Nephron progenitor cell (in vitro differentiated cells): ENCODE data around the gene GLIPR2.

ENCODE experiments used
- DNase-seq: peaks from one replicate; pipeline ENCODE4 v3.0.0; 2021
- H3K27ac Mint-ChIP-seq: 2 replicates; pipeline ENCODE4 v1.8.0; 2021; ENCODE audit warnings: mild to moderate bottlenecking, moderate library complexity, mixed read lengths
- H3K27me3 Mint-ChIP-seq: 2 replicates; pipeline ENCODE4 v1.8.0; 2021; ENCODE audit warnings: mild to moderate bottlenecking, low read depth, mixed read lengths; ENCODE audit not compliant: poor library complexity
- H3K36me3 Mint-ChIP-seq: 2 replicates; pipeline ENCODE4 v1.8.0; 2021; ENCODE audit warnings: low read depth, mixed read lengths
- H3K4me1 Mint-ChIP-seq: 2 replicates; pipeline ENCODE4 v1.8.0; 2021; ENCODE audit warnings: mixed read lengths
- H3K4me3 Mint-ChIP-seq: 2 replicates; pipeline ENCODE4 v1.8.0; 2021; ENCODE audit warnings: mild to moderate bottlenecking, moderate library complexity, mixed read lengths
- H3K9me3 Mint-ChIP-seq: 2 replicates; pipeline ENCODE4 v1.8.0; 2021; ENCODE audit warnings: mild to moderate bottlenecking, moderate library complexity, mixed read lengths
- CTCF ChIP-seq: fragments of 200-600 bp; sonication (generic); IDR thresholded peaks from 2 replicates; pipeline ENCODE4 v1.5.0; 2021; ENCODE audit warnings: antibody characterized with exemption

Gene GLIPR2

GRCh38 chr9:36102742-36103495 is 33.6 kb upstream of the GLIPR2 start:
- peaks cover 2% of the 10 kb centered on the region for H3K27me3 Mint-ChIP-seq
- DNase-seq, result peak; percentile 82
- H3K4me3 Mint-ChIP-seq, result no peak overlapping the region
- H3K9me3 Mint-ChIP-seq, result no peaks in the 10 kb centered on the region
- peaks cover 17% of the 10 kb centered on the region for H3K4me1 Mint-ChIP-seq
- peak overlapping the region; percentile 58 for H3K27ac Mint-ChIP-seq
- TF ChIP-seq CTCF, result peak; percentile 80
- H3K36me3 Mint-ChIP-seq, result peaks cover 15% of the 10 kb centered on the region

GRCh38 chr9:36109071-36109470 is 27.5 kb upstream of the GLIPR2 start:
- peaks cover 48% of the 10 kb centered on the region for H3K36me3 Mint-ChIP-seq
- H3K9me3 Mint-ChIP-seq, result no peaks in the 10 kb centered on the region
- no peak overlapping the region for H3K4me3 Mint-ChIP-seq
- H3K27me3 Mint-ChIP-seq, result no peaks in the 10 kb centered on the region
- no peak for DNase-seq
- no peak for TF ChIP-seq CTCF
- H3K27ac Mint-ChIP-seq, result no peak overlapping the region
- H3K4me1 Mint-ChIP-seq, result peaks cover 15% of the 10 kb centered on the region

GRCh38 chr9:36110434-36110833 is 26.1 kb upstream of the GLIPR2 start:
- Mint-ChIP-seq H3K36me3 (peaks cover 43% of the 10 kb centered on the region), H3K27ac (no peak overlapping the region), H3K4me3 (no peak overlapping the region), H3K4me1 (peaks cover 15% of the 10 kb centered on the region), H3K27me3 (no peaks in the 10 kb centered on the region), H3K9me3 (no peaks in the 10 kb centered on the region)
- no peak for TF ChIP-seq CTCF
- DNase-seq, result no peak

GRCh38 chr9:36112516-36112915 is 24.0 kb upstream of the GLIPR2 start:
- H3K27ac Mint-ChIP-seq, result peak overlapping the region; percentile 72
- TF ChIP-seq CTCF, result no peak
- H3K36me3 Mint-ChIP-seq, result peaks cover 51% of the 10 kb centered on the region
- H3K4me3 Mint-ChIP-seq, result no peak overlapping the region
- H3K9me3 Mint-ChIP-seq, result no peaks in the 10 kb centered on the region
- no peak for DNase-seq
- peaks cover 15% of the 10 kb centered on the region for H3K4me1 Mint-ChIP-seq
- no peaks in the 10 kb centered on the region for H3K27me3 Mint-ChIP-seq

- H3K4me1 Mint-ChIP-seq, result peaks cover 21% of the 10 kb centered on the region
- no peak for TF ChIP-seq CTCF
- no peak overlapping the region for H3K4me3 Mint-ChIP-seq
- H3K27ac Mint-ChIP-seq, result no peak overlapping the region
- H3K9me3 Mint-ChIP-seq, result no peaks in the 10 kb centered on the region
- peaks cover 4% of the 10 kb centered on the region for H3K27me3 Mint-ChIP-seq
- no peak for DNase-seq
- peaks cover 43% of the 10 kb centered on the region for H3K36me3 Mint-ChIP-seq
Observed at GRCh38 chr9:36113999-36114398, 22.5 kb upstream of the GLIPR2 start.

GRCh38 chr9:36116593-36116992 is 19.9 kb upstream of the GLIPR2 start:
- H3K4me3 Mint-ChIP-seq, result no peak overlapping the region
- DNase-seq, result no peak
- TF ChIP-seq CTCF, result no peak
- H3K27me3 Mint-ChIP-seq, result peaks cover 4% of the 10 kb centered on the region
- no peaks in the 10 kb centered on the region for H3K9me3 Mint-ChIP-seq
- H3K4me1 Mint-ChIP-seq, result peaks cover 26% of the 10 kb centered on the region
- H3K36me3 Mint-ChIP-seq, result peaks cover 38% of the 10 kb centered on the region
- no peak overlapping the region for H3K27ac Mint-ChIP-seq
